Parathyroid adenoma (tissue), 2 donors: Measurements from ENCODE around the gene GZMA.
"Not testable (repeated sequence)": the region's sequence is repeated elsewhere in the genome, so short reads cannot be mapped to it uniquely, and the experiment has no call there.

Experiments used
- H2AFZ ChIP-seq: fragments of 300-600 bp; sonication (generic); one replicate; pipeline ENCODE4 v1.7.0; 2017; ENCODE audit warnings: antibody characterized with exemption, mild to moderate bottlenecking
- H3K27ac ChIP-seq: fragments of 300-600 bp; sonication (generic); one replicate; pipeline ENCODE4 v1.7.0; 2017
- H3K27me3 ChIP-seq: fragments of 300-600 bp; sonication (generic); one replicate; pipeline ENCODE4 v1.7.0; 2017; ENCODE audit warnings: low read length; ENCODE audit not compliant: control insufficient read depth, insufficient read depth
- H3K36me3 ChIP-seq: fragments of 300-600 bp; sonication (generic); one replicate; pipeline ENCODE4 v1.7.0; 2017; ENCODE audit warnings: low read length; ENCODE audit not compliant: control insufficient read depth, insufficient read depth
- H3K4me1 ChIP-seq: fragments of 300-600 bp; sonication (generic); one replicate; pipeline ENCODE4 v1.7.0; 2017; ENCODE audit warnings: control low read depth
- H3K4me2 ChIP-seq: fragments of 300-600 bp; sonication (generic); one replicate; pipeline ENCODE4 v1.7.0; 2017; ENCODE audit warnings: low read length
- H3K4me3 ChIP-seq: fragments of 300-600 bp; sonication (generic); one replicate; pipeline ENCODE4 v1.7.0; 2017; ENCODE audit warnings: low read depth, low read length
- H3K79me2 ChIP-seq: fragments of 300-600 bp; sonication (generic); one replicate; pipeline ENCODE4 v1.7.0; 2017; ENCODE audit warnings: control low read depth
- H3K9ac ChIP-seq: fragments of 300-600 bp; sonication (generic); one replicate; pipeline ENCODE4 v1.7.0; 2017; ENCODE audit warnings: mild to moderate bottlenecking
- H3K9me3 ChIP-seq: fragments of 300-600 bp; sonication (generic); one replicate; pipeline ENCODE4 v1.7.0; 2017; ENCODE audit warnings: low read length; ENCODE audit not compliant: control insufficient read depth
- CTCF ChIP-seq: fragments of 300-600 bp; sonication (generic); IDR thresholded peaks from one replicate; pipeline ENCODE4 v1.7.0; 2017; ENCODE audit warnings: antibody characterized with exemption, mild to moderate bottlenecking
- donor health status: primary hyperparathyroidism.

The GZMA gene

GRCh38 chr5:55101556-55102276, 730 bp upstream of the GZMA start:
- Histone ChIP-seq H3K36me3 (no peaks in the 10 kb centered on the region), H3K27ac (no peak overlapping the region), H3K4me1 (no peaks in the 10 kb centered on the region), H2AFZ (no peak overlapping the region), H3K9ac (no peak overlapping the region), H3K4me2 (no peak overlapping the region), H3K4me3 (no peak overlapping the region), H3K9me3 (no peaks in the 10 kb centered on the region), H3K79me2 (no peaks in the 10 kb centered on the region), H3K27me3 (no peaks in the 10 kb centered on the region)
- TF ChIP-seq CTCF, result no peak

GRCh38 chr5:55104036-55104772, 1.8 kb downstream of the GZMA start:
- no peak overlapping the region for H3K4me2 ChIP-seq
- TF ChIP-seq CTCF, result no peak
- no peak overlapping the region for H3K4me3 ChIP-seq
- H2AFZ ChIP-seq, result no peak overlapping the region
- no peaks in the 10 kb centered on the region for H3K9me3 ChIP-seq
- no peaks in the 10 kb centered on the region for H3K36me3 ChIP-seq
- H3K27me3 ChIP-seq, result no peaks in the 10 kb centered on the region
- no peak overlapping the region for H3K27ac ChIP-seq
- H3K9ac ChIP-seq, result no peak overlapping the region
- H3K4me1 ChIP-seq, result no peaks in the 10 kb centered on the region
- H3K79me2 ChIP-seq, result no peaks in the 10 kb centered on the region

- H3K9me3 ChIP-seq, result no peaks in the 10 kb centered on the region
- no peaks in the 10 kb centered on the region for H3K4me1 ChIP-seq
- no peaks in the 10 kb centered on the region for H3K36me3 ChIP-seq
- no peak overlapping the region for H2AFZ ChIP-seq
- no peak overlapping the region for H3K27ac ChIP-seq
- H3K4me2 ChIP-seq, result no peak overlapping the region
- H3K79me2 ChIP-seq, result no peaks in the 10 kb centered on the region
- no peak for TF ChIP-seq CTCF
- H3K9ac ChIP-seq, result no peak overlapping the region
- H3K27me3 ChIP-seq, result no peaks in the 10 kb centered on the region
- no peak overlapping the region for H3K4me3 ChIP-seq
Measured at GRCh38 chr5:55104946-55105701, 2.7 kb downstream of the GZMA start.

- not testable (repeated sequence) for H3K9ac ChIP-seq, H3K79me2 ChIP-seq, H3K36me3 ChIP-seq, H3K4me3 ChIP-seq, H3K4me1 ChIP-seq, H3K27me3 ChIP-seq, H3K9me3 ChIP-seq, H3K27ac ChIP-seq, H2AFZ ChIP-seq, H3K4me2 ChIP-seq
Measured at GRCh38 chr5:55105976-55106375, 3.5 kb downstream of the GZMA start.

- TF ChIP-seq CTCF, result no peak
- no peaks in the 10 kb centered on the region for H3K9me3 ChIP-seq
- no peak overlapping the region for H3K9ac ChIP-seq
- H3K36me3 ChIP-seq, result no peaks in the 10 kb centered on the region
- H3K27ac ChIP-seq, result no peak overlapping the region
- no peak overlapping the region for H3K4me2 ChIP-seq
- no peak overlapping the region for H2AFZ ChIP-seq
- no peaks in the 10 kb centered on the region for H3K27me3 ChIP-seq
- no peaks in the 10 kb centered on the region for H3K4me1 ChIP-seq
- H3K79me2 ChIP-seq, result no peaks in the 10 kb centered on the region
- H3K4me3 ChIP-seq, result no peak overlapping the region
Measured at GRCh38 chr5:55108661-55109060, 6.2 kb downstream of the GZMA start.
